SK-N-SH (cell line): ENCODE measurements around the gene PLCL2. TPM values are rescaled to one million over a fixed set of nuclear protein-coding genes. Genes with fewer than 3 reads are reported as not detected.

Experiments
- CTCF ChIA-PET: fragments of 300-600, 350-600 bp; formaldehyde crosslinking; extraction: SDS; loops from one replicate; lab custom pipeline; 2021; lab: Yijun Ruan, JAX
- POLR2A ChIA-PET: fragments of 350-600 bp; sonication (Branson Sonifier 250); formaldehyde crosslinking; extraction: SDS; loops from one replicate; lab custom pipeline; 2020; ENCODE audit warnings: antibody characterized with exemption, inconsistent platforms; lab: Yijun Ruan, JAX
- DNase-seq: peaks from one replicate; pipeline ENCODE4 v3.0.0; 2012
- H2AFZ ChIP-seq: fragments of 200-600 bp; sonication (generic); 2 replicates; pipeline ENCODE4 v1.8.1; 2016; ENCODE audit warnings: antibody characterized with exemption, mild to moderate bottlenecking, low read depth
- H3F3A ChIP-seq: fragments of 200-600 bp; sonication (generic); replicated peaks from 2 replicates; pipeline ENCODE3; 2016; ENCODE audit warnings: antibody characterized with exemption, mild to moderate bottlenecking; ENCODE audit not compliant: insufficient read depth
- H3K27ac ChIP-seq, 2 experiments: fragments of 200-500 bp in 1 of 2; fragments of 200-600 bp in 1 of 2; sonication (Bioruptor generic) in 1 of 2; sonication (generic), shearing (Covaris generic) in 1 of 2; 2 replicates each; pipeline versions ENCODE4 v1.5.1 to v1.6.1; 2014 to 2016; ENCODE audit warnings: low read depth in 2 of 2, inconsistent platforms in 1 of 2, low read length in 1 of 2, mild to moderate bottlenecking in 1 of 2, mixed read lengths in 1 of 2
- H3K27me3 ChIP-seq: fragments of 200-600 bp; sonication (generic), shearing (Covaris generic); 2 replicates; pipeline ENCODE4 v1.6.1; 2016; ENCODE audit warnings: mixed run types; ENCODE audit not compliant: insufficient read depth
- H3K36me3 ChIP-seq, 2 experiments: fragments of 200-500 bp in 1 of 2; fragments of 200-600 bp in 1 of 2; sonication (Bioruptor generic) in 1 of 2; sonication (generic) in 1 of 2; replicated peaks in 1 of 2; 2 replicates each; pipeline versions ENCODE3 to v1.5.1; 2014 to 2016; ENCODE audit warnings: low read length in 1 of 2, mild to moderate bottlenecking in 1 of 2; ENCODE audit not compliant: insufficient read depth in 2 of 2, control insufficient read depth in 1 of 2
- H3K4me1 ChIP-seq, 2 experiments: fragments of 200-500 bp in 1 of 2; fragments of 200-600 bp in 1 of 2; sonication (Bioruptor generic) in 1 of 2; sonication (generic), shearing (Covaris generic) in 1 of 2; 2 replicates each; pipeline versions ENCODE4 v1.5.1 to v1.6.1; 2014 to 2016; ENCODE audit warnings: low read depth in 1 of 2, low read length in 1 of 2, mixed run types in 1 of 2; ENCODE audit not compliant: insufficient read depth in 2 of 2, control insufficient read depth in 1 of 2
- H3K4me2 ChIP-seq: fragments of 200-600 bp; sonication (generic), shearing (Covaris generic); 2 replicates; pipeline ENCODE4 v1.6.1; 2017; ENCODE audit warnings: mixed run types
- H3K4me3 ChIP-seq, 2 experiments: fragments of 200-500 bp in 1 of 2; fragments of 200-600 bp in 1 of 2; sonication (Bioruptor generic) in 1 of 2; sonication (generic), shearing (Covaris generic) in 1 of 2; 2 replicates each; pipeline versions ENCODE4 v1.5.1 to v1.8.1; 2014 to 2016; ENCODE audit warnings: low read depth in 2 of 2, inconsistent platforms in 1 of 2, low read length in 1 of 2, mild to moderate bottlenecking in 1 of 2, mixed read lengths in 1 of 2, moderate library complexity in 1 of 2
- H3K79me2 ChIP-seq: fragments of 200-600 bp; sonication (generic); 2 replicates; pipeline ENCODE4 v1.8.1; 2017; ENCODE audit warnings: mild to moderate bottlenecking; ENCODE audit not compliant: insufficient read depth
- H3K9ac ChIP-seq: fragments of 200-600 bp; sonication (generic); 2 replicates; pipeline ENCODE4 v1.6.1; 2017; ENCODE audit warnings: mixed run types
- H3K9me2 ChIP-seq: fragments of 200-600 bp; sonication (generic); 2 replicates; pipeline ENCODE4 v1.6.1; 2017; ENCODE audit warnings: mixed run types
- H3K9me3 ChIP-seq: fragments of 200-600 bp; sonication (generic); 2 replicates; pipeline ENCODE4 v1.6.1; 2017; ENCODE audit warnings: mixed run types, mild to moderate bottlenecking, moderate library complexity
- H4K20me1 ChIP-seq: fragments of 200-600 bp; sonication (generic); 2 replicates; pipeline ENCODE4 v1.6.1; 2017; ENCODE audit warnings: mild to moderate bottlenecking, mixed run types; ENCODE audit not compliant: insufficient read depth
- EP300 ChIP-seq, 2 experiments: IDR thresholded peaks; 2 replicates each; pipeline versions ENCODE4 v1.4.0 to v1.6.1; 2012; ENCODE audit warnings: borderline replicate concordance in 1 of 2, low read depth in 1 of 2, low read length in 1 of 2
- EZH2phosphoT487 ChIP-seq: fragments of 200-600 bp; sonication (generic); IDR thresholded peaks from 2 replicates; pipeline ENCODE4 v1.6.1; 2017; ENCODE audit warnings: low read depth, mixed run types, mild to moderate bottlenecking, antibody characterized with exemption, moderate library complexity, borderline replicate concordance
- GATA2 ChIP-seq: sonication (generic); formaldehyde crosslinking; IDR thresholded peaks from 2 replicates; pipeline ENCODE4 v1.5.0; 2020; ENCODE audit warnings: mild to moderate bottlenecking, missing genetic modification reagents
- JUND ChIP-seq: IDR thresholded peaks from 2 replicates; pipeline ENCODE4 v1.4.0; 2012
- MEF2A ChIP-seq: IDR thresholded peaks from 2 replicates; pipeline ENCODE4 v1.4.0; 2012; ENCODE audit warnings: low read depth, borderline replicate concordance
- NFIC ChIP-seq: IDR thresholded peaks from 2 replicates; pipeline ENCODE4 v1.4.0; 2012; ENCODE audit warnings: borderline replicate concordance
- NRF1 ChIP-seq: IDR thresholded peaks from 2 replicates; pipeline ENCODE4 v1.6.1; 2012; ENCODE audit warnings: low read depth, mild to moderate bottlenecking, low read length
- POLR2AphosphoS5 ChIP-seq: IDR thresholded peaks from 2 replicates; pipeline ENCODE4 v1.6.1; 2012; ENCODE audit warnings: low read depth, low read length
- RCOR1 ChIP-seq: fragments of 150-350 bp; IDR thresholded peaks from 2 replicates; pipeline ENCODE4 v1.6.1; 2017; ENCODE audit warnings: antibody characterized with exemption, low read length
- RXRA ChIP-seq: IDR thresholded peaks from 2 replicates; pipeline ENCODE4 v1.4.0; 2012; ENCODE audit warnings: low read depth, mild to moderate bottlenecking, borderline replicate concordance
- SIN3A ChIP-seq: IDR thresholded peaks from 2 replicates; pipeline ENCODE4 v1.6.1; 2012; ENCODE audit warnings: low read depth, mild to moderate bottlenecking, low read length, moderate library complexity, borderline replicate concordance
- TAF1 ChIP-seq: IDR thresholded peaks from 2 replicates; pipeline ENCODE4 v1.6.1; 2012; ENCODE audit warnings: low read depth, mild to moderate bottlenecking, low read length, moderate library complexity, borderline replicate concordance
- polyA plus RNA-seq, 3 experiments: library from polyadenylated mRNA; depleted of rRNA; stranded (reverse); fragments of >200 nt; gene quantifications; 2 replicates each; pipeline ENCODE4 v1.2.3, GENCODE V29; 2012
- TF ChIP-seq, protein P1 (sequence below): IDR thresholded peaks from 2 replicates; pipeline ENCODE4 v1.4.0; 2012; ENCODE audit warnings: low read depth, borderline replicate concordance
- TF ChIP-seq, protein P2 (sequence below): fragments of 150-350 bp; IDR thresholded peaks from 2 replicates; pipeline ENCODE4 v1.6.1; 2016; ENCODE audit warnings: mild to moderate bottlenecking, low read depth, low read length
- TF ChIP-seq, protein P3 (sequence below): fragments of 150-350 bp; IDR thresholded peaks from 2 replicates; pipeline ENCODE4 v1.6.1; 2017; ENCODE audit warnings: antibody characterized with exemption, low read length, low read depth, borderline replicate concordance
- TF ChIP-seq, protein P4 (sequence below): IDR thresholded peaks from 2 replicates; pipeline ENCODE4 v1.6.1; 2012; ENCODE audit warnings: mild to moderate bottlenecking, low read depth, low read length, moderate library complexity

PLCL2 gene
- polyA plus RNA-seq, 1 of the 3 experiments (the other 2 are of a cell fraction): 0.85 TPM

DNA sequence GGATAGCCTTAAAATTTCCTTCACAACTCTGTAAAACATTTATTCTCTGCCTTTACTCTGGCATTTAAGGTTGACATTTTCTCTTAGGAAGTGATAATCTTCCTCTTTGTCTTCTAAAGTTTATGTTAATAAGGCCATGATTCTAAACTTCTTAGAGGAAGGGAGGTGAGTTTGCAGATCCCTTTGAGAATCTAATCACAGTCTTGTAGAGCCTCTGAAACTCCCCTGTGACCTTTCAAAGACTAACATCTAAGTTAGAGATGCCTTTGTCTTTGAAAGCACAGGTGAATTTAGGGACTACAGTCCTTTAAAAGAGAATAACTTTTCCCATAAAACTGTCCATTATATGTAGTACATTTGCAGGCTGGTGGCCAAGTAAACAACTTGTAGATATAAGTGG, 115.1 kb downstream of the PLCL2 start:
- CTCF ChIA-PET: no interaction called here
- Histone ChIP-seq H3F3A (no peaks in the 10 kb centered on the region), H3K9me2 (no peaks in the 10 kb centered on the region), H3K4me1 (peaks cover 1 to 3% of the 10 kb centered on the region in 2 experiments; a peak in 1 of 4 replicates), H3K9ac (no peak overlapping the region), H3K9me3 (no peaks in the 10 kb centered on the region), H3K27ac (no peak overlapping the region), H3K4me3 (no peak overlapping the region)
- TF ChIP-seq, protein P1, sequence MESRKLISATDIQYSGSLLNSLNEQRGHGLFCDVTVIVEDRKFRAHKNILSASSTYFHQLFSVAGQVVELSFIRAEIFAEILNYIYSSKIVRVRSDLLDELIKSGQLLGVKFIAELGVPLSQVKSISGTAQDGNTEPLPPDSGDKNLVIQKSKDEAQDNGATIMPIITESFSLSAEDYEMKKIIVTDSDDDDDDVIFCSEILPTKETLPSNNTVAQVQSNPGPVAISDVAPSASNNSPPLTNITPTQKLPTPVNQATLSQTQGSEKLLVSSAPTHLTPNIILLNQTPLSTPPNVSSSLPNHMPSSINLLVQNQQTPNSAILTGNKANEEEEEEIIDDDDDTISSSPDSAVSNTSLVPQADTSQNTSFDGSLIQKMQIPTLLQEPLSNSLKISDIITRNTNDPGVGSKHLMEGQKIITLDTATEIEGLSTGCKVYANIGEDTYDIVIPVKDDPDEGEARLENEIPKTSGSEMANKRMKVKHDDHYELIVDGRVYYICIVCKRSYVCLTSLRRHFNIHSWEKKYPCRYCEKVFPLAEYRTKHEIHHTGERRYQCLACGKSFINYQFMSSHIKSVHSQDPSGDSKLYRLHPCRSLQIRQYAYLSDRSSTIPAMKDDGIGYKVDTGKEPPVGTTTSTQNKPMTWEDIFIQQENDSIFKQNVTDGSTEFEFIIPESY: no peak
- TF ChIP-seq RCOR1 (no peak), EP300 (IDR thresholded peaks at IDR 0.05; ENCODE audit: borderline replicate concordance in 1 of 2, low read depth in 1 of 2, low read length in 1 of 2) (no peak), POLR2AphosphoS5 (no peak), SIN3A (no peak), TAF1 (no peak), NFIC (no peak), GATA2 (CRISPR knock-in tag) (no peak), EZH2phosphoT487 (no peak), RXRA (no peak), JUND (no peak), NRF1 (no peak), MEF2A (no peak)
- TF ChIP-seq, protein P2, sequence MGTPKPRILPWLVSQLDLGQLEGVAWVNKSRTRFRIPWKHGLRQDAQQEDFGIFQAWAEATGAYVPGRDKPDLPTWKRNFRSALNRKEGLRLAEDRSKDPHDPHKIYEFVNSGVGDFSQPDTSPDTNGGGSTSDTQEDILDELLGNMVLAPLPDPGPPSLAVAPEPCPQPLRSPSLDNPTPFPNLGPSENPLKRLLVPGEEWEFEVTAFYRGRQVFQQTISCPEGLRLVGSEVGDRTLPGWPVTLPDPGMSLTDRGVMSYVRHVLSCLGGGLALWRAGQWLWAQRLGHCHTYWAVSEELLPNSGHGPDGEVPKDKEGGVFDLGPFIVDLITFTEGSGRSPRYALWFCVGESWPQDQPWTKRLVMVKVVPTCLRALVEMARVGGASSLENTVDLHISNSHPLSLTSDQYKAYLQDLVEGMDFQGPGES: no peak
- TF ChIP-seq, protein P3, sequence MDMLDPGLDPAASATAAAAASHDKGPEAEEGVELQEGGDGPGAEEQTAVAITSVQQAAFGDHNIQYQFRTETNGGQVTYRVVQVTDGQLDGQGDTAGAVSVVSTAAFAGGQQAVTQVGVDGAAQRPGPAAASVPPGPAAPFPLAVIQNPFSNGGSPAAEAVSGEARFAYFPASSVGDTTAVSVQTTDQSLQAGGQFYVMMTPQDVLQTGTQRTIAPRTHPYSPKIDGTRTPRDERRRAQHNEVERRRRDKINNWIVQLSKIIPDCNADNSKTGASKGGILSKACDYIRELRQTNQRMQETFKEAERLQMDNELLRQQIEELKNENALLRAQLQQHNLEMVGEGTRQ: no peak
- TF ChIP-seq, protein P4, sequence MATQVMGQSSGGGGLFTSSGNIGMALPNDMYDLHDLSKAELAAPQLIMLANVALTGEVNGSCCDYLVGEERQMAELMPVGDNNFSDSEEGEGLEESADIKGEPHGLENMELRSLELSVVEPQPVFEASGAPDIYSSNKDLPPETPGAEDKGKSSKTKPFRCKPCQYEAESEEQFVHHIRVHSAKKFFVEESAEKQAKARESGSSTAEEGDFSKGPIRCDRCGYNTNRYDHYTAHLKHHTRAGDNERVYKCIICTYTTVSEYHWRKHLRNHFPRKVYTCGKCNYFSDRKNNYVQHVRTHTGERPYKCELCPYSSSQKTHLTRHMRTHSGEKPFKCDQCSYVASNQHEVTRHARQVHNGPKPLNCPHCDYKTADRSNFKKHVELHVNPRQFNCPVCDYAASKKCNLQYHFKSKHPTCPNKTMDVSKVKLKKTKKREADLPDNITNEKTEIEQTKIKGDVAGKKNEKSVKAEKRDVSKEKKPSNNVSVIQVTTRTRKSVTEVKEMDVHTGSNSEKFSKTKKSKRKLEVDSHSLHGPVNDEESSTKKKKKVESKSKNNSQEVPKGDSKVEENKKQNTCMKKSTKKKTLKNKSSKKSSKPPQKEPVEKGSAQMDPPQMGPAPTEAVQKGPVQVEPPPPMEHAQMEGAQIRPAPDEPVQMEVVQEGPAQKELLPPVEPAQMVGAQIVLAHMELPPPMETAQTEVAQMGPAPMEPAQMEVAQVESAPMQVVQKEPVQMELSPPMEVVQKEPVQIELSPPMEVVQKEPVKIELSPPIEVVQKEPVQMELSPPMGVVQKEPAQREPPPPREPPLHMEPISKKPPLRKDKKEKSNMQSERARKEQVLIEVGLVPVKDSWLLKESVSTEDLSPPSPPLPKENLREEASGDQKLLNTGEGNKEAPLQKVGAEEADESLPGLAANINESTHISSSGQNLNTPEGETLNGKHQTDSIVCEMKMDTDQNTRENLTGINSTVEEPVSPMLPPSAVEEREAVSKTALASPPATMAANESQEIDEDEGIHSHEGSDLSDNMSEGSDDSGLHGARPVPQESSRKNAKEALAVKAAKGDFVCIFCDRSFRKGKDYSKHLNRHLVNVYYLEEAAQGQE: no peak
- TF ChIP-seq, all 33 proteins: peak for 0
- H4K20me1 ChIP-seq: no peaks in the 10 kb centered on the region; the same call in 1 of the 2 replicates
- DNase-seq: no peak
- H3K4me2 ChIP-seq: no peak overlapping the region
- POLR2A ChIA-PET: no interaction called here
- no peaks in the 10 kb centered on the region for H3K79me2 ChIP-seq
- no peak overlapping the region for H2AFZ ChIP-seq
- H3K36me3 ChIP-seq: peaks cover 0 to 4% of the 10 kb centered on the region in 2 experiments
- no peaks in the 10 kb centered on the region for H3K27me3 ChIP-seq
